Neural crest cell (in vitro differentiated cells): ENCODE results near the gene COL19A1. TPM values are rescaled to one million over a fixed set of nuclear protein-coding genes. Genes with fewer than 3 reads are reported as not detected.
"Not testable (repeated sequence)": the region's sequence is repeated elsewhere in the genome, so short reads cannot be mapped to it uniquely, and the experiment has no call there.

Experiments used
- DNase-seq: peaks from one replicate; pipeline ENCODE4 v3.0.0; 2021; ENCODE audit warnings: low read depth, mixed read lengths, low spot score
- H3K27ac Mint-ChIP-seq: one replicate; pipeline ENCODE4 v1.8.0; 2021; ENCODE audit warnings: mild to moderate bottlenecking, mixed read lengths; ENCODE audit not compliant: unreplicated experiment
- H3K27me3 Mint-ChIP-seq: 2 replicates; pipeline ENCODE4 v1.8.0; 2021; ENCODE audit warnings: low read depth, mild to moderate bottlenecking, mixed read lengths
- H3K36me3 Mint-ChIP-seq: 2 replicates; pipeline ENCODE4 v1.8.0; 2021; ENCODE audit warnings: low read depth, mild to moderate bottlenecking, mixed read lengths
- H3K4me1 Mint-ChIP-seq: 2 replicates; pipeline ENCODE4 v1.8.0; 2021; ENCODE audit warnings: mixed read lengths
- H3K4me3 Mint-ChIP-seq: one replicate; pipeline ENCODE4 v1.8.0; 2021; ENCODE audit warnings: mild to moderate bottlenecking, mixed read lengths
- H3K9me3 Mint-ChIP-seq: 2 replicates; pipeline ENCODE4 v1.8.0; 2021; ENCODE audit warnings: mixed read lengths
- CTCF ChIP-seq: fragments of 200-600 bp; sonication (generic); conservative IDR thresholded peaks from 2 replicates; pipeline ENCODE4 v1.5.0; 2021; ENCODE audit warnings: antibody characterized with exemption, mild to moderate bottlenecking
- total RNA-seq: library from RNA; stranded (reverse); gene quantifications from 2 replicates; pipeline ENCODE4 v1.2.1, GENCODE V29; 2021

Gene COL19A1
- total RNA-seq, 1 donor from 2014 or later, result 0.09 TPM

- no peaks in the 10 kb centered on the region for H3K4me1 Mint-ChIP-seq
- no peak overlapping the region for H3K4me3 Mint-ChIP-seq
Measured at GRCh38 chr6:69820018-69820417, 46.3 kb upstream of the COL19A1 start.

GRCh38 chr6:69820438-69820837 lies 45.9 kb upstream of the COL19A1 start:
- no peak overlapping the region for H3K27ac Mint-ChIP-seq
- no peaks in the 10 kb centered on the region for H3K9me3 Mint-ChIP-seq
- no peaks in the 10 kb centered on the region for H3K4me1 Mint-ChIP-seq
- no peak for DNase-seq
- TF ChIP-seq CTCF, result no peak
- H3K36me3 Mint-ChIP-seq, result no peaks in the 10 kb centered on the region
- no peak overlapping the region for H3K4me3 Mint-ChIP-seq
- H3K27me3 Mint-ChIP-seq, result no peaks in the 10 kb centered on the region

More at GRCh38 chr6:69820018-69820417, 46.3 kb upstream of the COL19A1 start:
- H3K9me3 Mint-ChIP-seq, result no peaks in the 10 kb centered on the region
- DNase-seq, result no peak
- no peak for TF ChIP-seq CTCF
- no peaks in the 10 kb centered on the region for H3K27me3 Mint-ChIP-seq
- H3K27ac Mint-ChIP-seq, result no peak overlapping the region
- H3K36me3 Mint-ChIP-seq, result no peaks in the 10 kb centered on the region

- not testable (repeated sequence) for H3K9me3 Mint-ChIP-seq, H3K4me3 Mint-ChIP-seq
Measured at GRCh38 chr6:69824355-69824754, 42.0 kb upstream of the COL19A1 start.

GRCh38 chr6:69825904-69826303 lies 40.5 kb upstream of the COL19A1 start:
- DNase-seq, result no peak
- H3K9me3 Mint-ChIP-seq, result no peaks in the 10 kb centered on the region
- no peak for TF ChIP-seq CTCF
- H3K4me3 Mint-ChIP-seq, result no peak overlapping the region
- H3K27me3 Mint-ChIP-seq, result no peaks in the 10 kb centered on the region
- no peak overlapping the region for H3K27ac Mint-ChIP-seq
- no peaks in the 10 kb centered on the region for H3K36me3 Mint-ChIP-seq
- H3K4me1 Mint-ChIP-seq, result no peaks in the 10 kb centered on the region

More at GRCh38 chr6:69824355-69824754, 42.0 kb upstream of the COL19A1 start:
- H3K27ac Mint-ChIP-seq, H3K27me3 Mint-ChIP-seq, H3K36me3 Mint-ChIP-seq, DNase-seq, H3K4me1 Mint-ChIP-seq: not testable (repeated sequence)

GRCh38 chr6:69827276-69827893 lies 39.0 kb upstream of the COL19A1 start:
- H3K4me1 Mint-ChIP-seq, result no peaks in the 10 kb centered on the region
- TF ChIP-seq CTCF, result no peak
- no peak overlapping the region for H3K4me3 Mint-ChIP-seq
- H3K9me3 Mint-ChIP-seq, result no peaks in the 10 kb centered on the region
- no peaks in the 10 kb centered on the region for H3K36me3 Mint-ChIP-seq
- no peak for DNase-seq
- no peaks in the 10 kb centered on the region for H3K27me3 Mint-ChIP-seq
- H3K27ac Mint-ChIP-seq, result no peak overlapping the region

GRCh38 chr6:69832558-69832957 lies 33.8 kb upstream of the COL19A1 start:
- H3K4me1 Mint-ChIP-seq, result no peaks in the 10 kb centered on the region
- H3K36me3 Mint-ChIP-seq, result no peaks in the 10 kb centered on the region
- no peak for DNase-seq
- no peak overlapping the region for H3K4me3 Mint-ChIP-seq
- H3K27me3 Mint-ChIP-seq, result no peaks in the 10 kb centered on the region
- no peaks in the 10 kb centered on the region for H3K9me3 Mint-ChIP-seq
- no peak for TF ChIP-seq CTCF
- H3K27ac Mint-ChIP-seq, result no peak overlapping the region
